Left lung (tissue), 10 donors: ENCODE data around the gene LDAF1. TPM values are rescaled to one million over a fixed set of nuclear protein-coding genes. Genes with fewer than 3 reads are reported as not detected.
"Not testable (repeated sequence)": the region's sequence is repeated elsewhere in the genome, so short reads cannot be mapped to it uniquely, and the experiment has no call there.

Experiments
- ATAC-seq: fragments of 200-7000 bp; cut with Tn5 transposase; one replicate; pipeline ENCODE4 v1.9.1; 2020; ENCODE audit warnings: moderate library complexity
- DNase-seq, 4 donors: peaks; one replicate each; pipeline ENCODE4 v3.0.0-alpha.2; 2013 to 2020
- H3K27ac ChIP-seq, 2 donors: fragments of 200-600 bp; sonication (generic) in 1 of 2; one replicate each; pipeline versions ENCODE4 v1.5.0 to v1.8.0; 2020 to 2021
- H3K27me3 ChIP-seq, 2 donors: fragments of 200-600 bp; sonication (generic) in 1 of 2; one replicate each; pipeline versions ENCODE4 v1.5.0 to v1.8.0; 2020 to 2021
- H3K36me3 ChIP-seq, 2 donors: fragments of 200-600 bp; sonication (generic) in 1 of 2; one replicate each; pipeline versions ENCODE4 v1.5.0 to v1.8.0; 2020 to 2021
- H3K4me1 ChIP-seq, 2 donors: fragments of 200-600 bp; one replicate each; pipeline ENCODE4 v1.8.0; 2021
- H3K4me3 ChIP-seq, 2 donors: fragments of 200-600 bp; sonication (generic) in 1 of 2; one replicate each; pipeline versions ENCODE4 v1.5.0 to v1.8.0; 2020 to 2021; ENCODE audit warnings: mild to moderate bottlenecking in 1 of 2
- H3K9me3 ChIP-seq, 2 donors: fragments of 200-600 bp; sonication (generic) in 1 of 2; one replicate each; pipeline versions ENCODE4 v1.5.0 to v1.8.0; 2020 to 2021
- intact Hi-C, 2 donors: fragments of 100-400 bp; cut with DNase I; formaldehyde crosslinking; loops; one replicate each; pipeline versions ENCODE4 v1.11.2 to v1.14.2; 2022
- polyA plus RNA-seq, 6 donors: library from polyadenylated mRNA; unstranded; fragments of 120-200 nt; gene quantifications; one replicate each; pipeline ENCODE4 v1.2.1, GENCODE V29; 2013; ENCODE audit not compliant: insufficient read length in 6 of 6
- total RNA-seq, 2 donors: library from RNA; stranded (reverse); fragmentation: NEBNext Ultra II Directional; extraction: Animal tissue kit (Norgen Biotek cat#: 25700); gene quantifications; one replicate each; pipeline ENCODE4 v1.2.1, GENCODE V29; 2021
- TF ChIP-seq, protein P1 (sequence below), 2 donors: fragments of 200-600 bp; sonication (generic) in 1 of 2; IDR thresholded peaks; one replicate each; pipeline versions ENCODE4 v1.5.0 to v1.8.0; 2021; ENCODE audit warnings: antibody characterized with exemption in 2 of 2
- donor health status: DM: no; HTN: yes; CAD: no.
- donor health status: DM: no; HTN: no; CAD: no.

Gene LDAF1
- total and polyA plus RNA-seq, 8 donors, result 27.9 to 48.5 (median 38.2) TPM

DNA sequence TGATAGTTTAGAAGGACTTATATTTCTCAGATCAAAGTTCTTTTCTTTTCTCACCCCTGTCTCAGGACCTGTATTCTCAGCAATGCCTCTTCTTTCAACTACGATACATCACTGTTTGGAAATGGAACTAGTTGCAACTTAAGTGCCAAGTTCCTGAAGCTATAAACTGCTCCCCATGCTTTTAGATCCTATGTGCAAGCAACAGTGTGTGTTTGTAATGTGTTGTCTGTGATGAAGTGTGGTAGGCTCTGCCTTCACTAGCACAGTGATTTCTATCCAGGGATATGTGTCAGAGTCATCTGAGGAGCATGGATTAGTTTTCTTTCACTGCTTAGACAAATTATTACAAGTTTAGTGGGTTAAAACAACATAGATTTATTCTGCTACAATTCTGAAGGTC is 34.5 kb downstream of the LDAF1 start:
- Histone ChIP-seq H3K4me3 (no peak overlapping the region), H3K27me3 (peaks cover 0 to 7% of the 10 kb centered on the region in 2 donors), H3K36me3 (no peaks in the 10 kb centered on the region), H3K4me1 (peaks cover 0 to 5% of the 10 kb centered on the region in 2 donors), H3K9me3 (peaks cover 0 to 3% of the 10 kb centered on the region in 2 donors), H3K27ac (no peak overlapping the region)
- DNase-seq, result no peak
- ATAC-seq, result no peak
- intact Hi-C loops, result no loop called here
- TF ChIP-seq, protein P1, sequence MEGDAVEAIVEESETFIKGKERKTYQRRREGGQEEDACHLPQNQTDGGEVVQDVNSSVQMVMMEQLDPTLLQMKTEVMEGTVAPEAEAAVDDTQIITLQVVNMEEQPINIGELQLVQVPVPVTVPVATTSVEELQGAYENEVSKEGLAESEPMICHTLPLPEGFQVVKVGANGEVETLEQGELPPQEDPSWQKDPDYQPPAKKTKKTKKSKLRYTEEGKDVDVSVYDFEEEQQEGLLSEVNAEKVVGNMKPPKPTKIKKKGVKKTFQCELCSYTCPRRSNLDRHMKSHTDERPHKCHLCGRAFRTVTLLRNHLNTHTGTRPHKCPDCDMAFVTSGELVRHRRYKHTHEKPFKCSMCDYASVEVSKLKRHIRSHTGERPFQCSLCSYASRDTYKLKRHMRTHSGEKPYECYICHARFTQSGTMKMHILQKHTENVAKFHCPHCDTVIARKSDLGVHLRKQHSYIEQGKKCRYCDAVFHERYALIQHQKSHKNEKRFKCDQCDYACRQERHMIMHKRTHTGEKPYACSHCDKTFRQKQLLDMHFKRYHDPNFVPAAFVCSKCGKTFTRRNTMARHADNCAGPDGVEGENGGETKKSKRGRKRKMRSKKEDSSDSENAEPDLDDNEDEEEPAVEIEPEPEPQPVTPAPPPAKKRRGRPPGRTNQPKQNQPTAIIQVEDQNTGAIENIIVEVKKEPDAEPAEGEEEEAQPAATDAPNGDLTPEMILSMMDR (IDR thresholded peaks at IDR 0.05), result no peak

DNA sequence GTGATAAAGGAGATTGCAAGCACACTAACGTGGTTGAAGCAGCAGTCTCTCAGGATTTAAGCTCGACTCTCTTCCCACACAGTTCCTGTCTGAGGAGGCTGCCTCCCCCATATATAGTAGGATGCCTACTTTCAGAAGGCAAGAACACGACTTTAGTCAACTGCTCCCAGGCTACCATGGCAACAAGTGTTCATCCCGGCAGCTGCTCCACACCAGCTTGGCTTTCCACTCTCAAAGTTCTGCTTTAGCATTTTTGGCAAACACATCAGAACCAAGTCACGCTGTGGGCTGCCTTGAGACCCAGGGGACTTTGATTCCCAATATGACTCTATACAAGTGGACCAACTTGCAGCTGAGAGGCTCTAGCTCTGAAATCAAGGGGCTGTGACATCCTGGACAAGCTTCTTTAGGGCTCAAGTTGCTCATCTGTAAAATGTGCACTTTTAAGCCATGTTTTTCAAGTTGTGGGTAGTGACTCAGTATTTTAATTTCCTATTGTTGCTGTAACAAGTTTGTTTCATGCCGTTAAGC is 36.4 kb downstream of the LDAF1 start:
- intact Hi-C loops, result no loop called here
- Histone ChIP-seq H3K27ac (no peak overlapping the region), H3K9me3 (peaks cover 0 to 3% of the 10 kb centered on the region in 2 donors), H3K36me3 (no peaks in the 10 kb centered on the region), H3K4me3 (no peak overlapping the region), H3K27me3 (peaks cover 0 to 7% of the 10 kb centered on the region in 2 donors), H3K4me1 (no peaks in the 10 kb centered on the region)
- DNase-seq, result no peak
- ATAC-seq, result no peak
- TF ChIP-seq, protein P1 (IDR thresholded peaks at IDR 0.05), result no peak

DNA sequence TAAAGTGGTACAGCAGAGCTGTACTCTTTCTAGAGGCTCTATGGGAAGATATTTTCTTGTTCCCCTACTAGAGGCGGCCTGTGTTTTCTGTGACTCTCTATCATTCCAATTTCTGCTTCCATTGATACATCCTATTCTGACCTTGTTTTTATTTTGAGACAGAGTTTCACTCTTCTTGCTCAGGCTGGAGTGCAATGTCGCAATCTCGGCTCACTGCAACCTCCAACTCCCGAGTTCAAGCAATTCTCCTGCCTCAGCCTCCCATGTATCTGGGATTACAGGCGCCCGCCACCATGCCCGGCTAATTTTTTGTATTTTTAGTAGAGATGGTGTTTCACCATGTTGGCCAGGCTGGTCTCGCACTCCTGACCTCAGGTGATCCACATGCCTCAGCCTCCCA is 36.9 kb downstream of the LDAF1 start:
- ATAC-seq, H3K36me3 ChIP-seq, H3K27ac ChIP-seq, H3K4me3 ChIP-seq, intact Hi-C loops, H3K9me3 ChIP-seq, H3K4me1 ChIP-seq, DNase-seq, H3K27me3 ChIP-seq: not testable (repeated sequence)

DNA sequence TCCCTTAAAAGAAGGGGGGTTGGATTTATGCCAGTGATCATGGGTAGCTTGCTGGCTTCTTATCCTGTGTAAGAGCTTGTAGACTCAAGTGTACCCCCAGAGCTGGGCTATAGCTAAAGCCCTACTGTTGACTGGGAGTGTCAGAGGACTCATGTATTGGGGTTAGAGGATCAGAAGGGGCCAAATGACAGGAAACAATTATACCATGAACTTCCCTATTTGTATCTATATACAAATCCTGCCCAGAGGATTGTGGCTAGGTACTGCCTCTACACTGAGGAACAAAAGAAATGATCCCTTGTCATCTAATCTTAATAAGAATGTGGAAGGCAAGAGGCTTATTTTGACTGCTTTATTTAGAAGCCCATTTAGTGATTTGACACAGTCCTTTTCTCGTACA is 38.6 kb downstream of the LDAF1 start:
- H3K27ac ChIP-seq, result no peak overlapping the region
- intact Hi-C loops, result no loop called here
- ATAC-seq (no peak), DNase-seq (no peak)
- no peaks in the 10 kb centered on the region for H3K36me3 ChIP-seq
- H3K9me3 ChIP-seq, result no peaks in the 10 kb centered on the region
- no peak overlapping the region for H3K4me3 ChIP-seq
- TF ChIP-seq, protein P1 (IDR thresholded peaks at IDR 0.05), result no peak
- H3K4me1 ChIP-seq, result no peaks in the 10 kb centered on the region
- H3K27me3 ChIP-seq, result peaks cover 0 to 7% of the 10 kb centered on the region in 2 donors

DNA sequence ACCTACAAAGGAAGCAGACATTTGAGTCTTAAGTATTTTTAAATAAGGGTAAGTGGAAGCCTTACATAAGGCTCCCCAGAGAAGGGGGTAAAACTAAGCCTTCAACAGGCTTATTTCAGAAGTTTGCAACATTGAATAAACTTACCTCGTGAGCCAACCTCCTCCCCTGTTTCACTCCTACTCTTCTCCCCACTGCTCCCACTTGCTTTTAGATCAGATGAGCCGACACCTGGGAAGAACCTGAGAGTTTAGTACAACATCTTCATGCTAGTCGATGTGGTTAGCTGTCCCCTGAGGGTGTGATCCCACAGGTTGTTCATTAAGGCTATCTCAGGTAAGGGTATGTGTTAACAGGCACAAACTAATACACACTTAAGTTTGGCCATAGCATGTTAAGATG is 39.1 kb downstream of the LDAF1 start:
- ATAC-seq (no peak), DNase-seq (no peak)
- intact Hi-C loops, result no loop called here
- no peaks in the 10 kb centered on the region for H3K36me3 ChIP-seq
- no peak overlapping the region for H3K4me3 ChIP-seq
- TF ChIP-seq, protein P1 (IDR thresholded peaks at IDR 0.05), result no peak
- H3K4me1 ChIP-seq, result no peaks in the 10 kb centered on the region
- H3K27me3 ChIP-seq, result peaks cover 0 to 7% of the 10 kb centered on the region in 2 donors
- no peaks in the 10 kb centered on the region for H3K9me3 ChIP-seq
- H3K27ac ChIP-seq, result no peak overlapping the region

DNA sequence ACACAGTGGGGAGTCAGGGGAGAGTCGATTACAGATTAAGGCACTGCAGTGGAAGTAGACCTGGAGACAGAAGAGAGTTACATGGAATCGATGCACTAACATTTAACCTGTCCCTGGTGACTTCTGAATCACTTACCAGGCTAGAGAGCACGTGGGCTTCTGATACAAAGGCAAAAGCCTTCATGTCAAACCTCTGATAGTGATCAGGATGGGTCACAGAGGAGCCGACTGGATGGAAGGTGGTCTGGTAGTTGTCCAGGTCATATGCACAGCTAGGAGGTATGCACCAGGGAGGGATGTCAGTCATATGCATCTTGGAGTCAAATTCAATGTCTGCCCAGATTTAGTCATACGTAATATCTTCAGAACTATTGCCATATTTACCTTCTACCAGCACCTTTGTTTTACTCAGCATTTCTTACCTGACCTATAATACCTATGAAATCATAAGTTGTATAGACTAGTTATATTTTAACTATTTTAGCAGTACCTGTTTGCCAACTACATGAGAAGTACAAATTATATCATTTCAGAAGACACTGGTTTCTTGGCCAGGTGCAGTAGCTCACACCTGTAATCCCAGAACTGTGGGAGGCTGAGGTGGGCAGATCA is 41.2 kb downstream of the LDAF1 start:
- Histone ChIP-seq H3K9me3 (no peaks in the 10 kb centered on the region), H3K27ac (no peak overlapping the region), H3K36me3 (no peaks in the 10 kb centered on the region), H3K27me3 (peaks cover 0 to 7% of the 10 kb centered on the region in 2 donors), H3K4me3 (no peak overlapping the region), H3K4me1 (no peaks in the 10 kb centered on the region)
- no peak for ATAC-seq
- no peak for DNase-seq
- intact Hi-C loops, result no loop called here
- TF ChIP-seq, protein P1 (IDR thresholded peaks at IDR 0.05), result no peak
